Sigmoid colon (tissue), 7 donors: Measurements from ENCODE around the gene ANKRD44. TPM values are rescaled to one million over a fixed set of nuclear protein-coding genes. Genes with fewer than 3 reads are reported as not detected.

Experiments used
- DNase-seq: peaks from one replicate; pipeline ENCODE4 v3.0.0-alpha.2; 2019
- H3K27ac ChIP-seq, 4 donors: fragments of 200-600 bp; sonication (generic); one replicate each; pipeline ENCODE4 v1.5.1; 2016 to 2019; ENCODE audit warnings: mild to moderate bottlenecking in 1 of 4
- H3K27me3 ChIP-seq, 3 donors: fragments of 200-600 bp; sonication (generic); one replicate each; pipeline ENCODE4 v1.5.1; 2019; ENCODE audit warnings: mild to moderate bottlenecking in 1 of 3
- H3K36me3 ChIP-seq, 4 donors: fragments of 200-600 bp; sonication (generic); one replicate each; pipeline ENCODE4 v1.5.1; 2016 to 2019
- H3K4me1 ChIP-seq, 4 donors: fragments of 200-600 bp; sonication (generic); one replicate each; pipeline ENCODE4 v1.5.1; 2017 to 2019
- H3K4me3 ChIP-seq, 4 donors: fragments of 200-600 bp; sonication (generic); one replicate each; pipeline ENCODE4 v1.5.1; 2017 to 2019; ENCODE audit warnings: mild to moderate bottlenecking in 2 of 4, moderate library complexity in 1 of 4
- H3K9me3 ChIP-seq, 4 donors: fragments of 200-600 bp in 3 of 4; sonication (generic) in 3 of 4; one replicate each; pipeline versions ENCODE4 v1.5.1 to v1.6.1; 2013 to 2019
- EP300 ChIP-seq, 4 donors: sonication (generic); formaldehyde crosslinking; IDR thresholded peaks; one replicate each; pipeline ENCODE4 v1.6.1; 2017; ENCODE audit warnings: antibody characterized with exemption in 4 of 4
- POLR2A ChIP-seq, 2 donors: fragments of 450-650 bp; IDR thresholded peaks; one replicate each; pipeline ENCODE4 v1.6.1; 2016; ENCODE audit warnings: antibody characterized with exemption in 2 of 2, mild to moderate bottlenecking in 2 of 2, moderate library complexity in 2 of 2
- POLR2AphosphoS5 ChIP-seq, 4 donors: sonication (generic); formaldehyde crosslinking; IDR thresholded peaks; one replicate each; pipeline ENCODE4 v1.6.1; 2017; ENCODE audit warnings: antibody characterized with exemption in 4 of 4
- WGBS, 2 donors: extraction: QIAGEN DNeasy Blood & Tissue Kit; methylation state at CpG; one replicate each; pipeline ENCODE4 v1.1.7; 2013; 5-methylcytosine and 5-hydroxymethylcytosine counted together
- intact Hi-C: fragments of 100-400 bp; cut with DNase I; formaldehyde crosslinking; loops from one replicate; pipeline ENCODE4 v1.15.1; 2023
- polyA plus RNA-seq, 3 donors: library from polyadenylated mRNA; stranded (reverse); fragments of 200-250 nt; gene quantifications; one replicate each; pipeline ENCODE4 v1.2.3, GENCODE V29; 2013
- total RNA-seq, 4 donors: library from RNA; depleted of rRNA; stranded (reverse); fragments of >200 nt; gene quantifications; one replicate each; pipeline ENCODE4 v1.1.0, GENCODE V29; 2016
- TF ChIP-seq, protein P1 (sequence below), 4 experiments: fragments of 450-650 bp in 3 of 4; fragments of 200-600 bp in 1 of 4; IDR thresholded peaks; one replicate each; pipeline ENCODE4 v1.5.1; 2016 to 2019; ENCODE audit warnings: antibody characterized with exemption in 4 of 4, mild to moderate bottlenecking in 3 of 4, moderate library complexity in 2 of 4
- donor health status: healthy with polysubstance abuse.
- donor health status: Bipolar disorder and iron deficiency.
- donor health status: healthy.

ANKRD44 gene
- total and polyA plus RNA-seq, 7 donors = 1.2 to 41.1 (median 34.2) TPM

DNA sequence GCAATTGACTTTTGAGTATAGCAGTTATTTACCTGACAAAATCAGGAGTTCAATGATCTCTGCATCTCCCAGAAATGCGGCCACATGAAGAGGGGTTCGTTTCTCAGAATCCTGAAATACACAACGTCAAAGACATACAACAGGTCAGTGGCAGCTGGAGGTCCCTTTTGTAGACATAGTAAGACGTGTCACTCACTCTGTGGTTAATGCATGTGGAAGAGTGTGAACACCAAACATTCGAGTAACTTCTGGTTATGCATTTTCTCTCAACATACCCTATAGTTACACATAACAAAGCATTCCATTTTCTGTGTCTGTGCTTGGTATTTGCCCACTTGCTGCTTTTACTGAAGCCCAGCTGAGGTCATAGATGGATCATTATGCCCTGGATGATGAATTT lies 163.6 kb downstream of the ANKRD44 start:
- Histone ChIP-seq H3K36me3 (no peaks in the 10 kb centered on the region), H3K9me3 (no peaks in the 10 kb centered on the region), H3K4me1 (peaks cover 0 to 4% (median 2%) of the 10 kb centered on the region in 4 donors), H3K27me3 (no peaks in the 10 kb centered on the region), H3K4me3 (no peak overlapping the region), H3K27ac (no peak overlapping the region)
- 55 to 65% methylated on average over 5 of the region's 5 CpGs for WGBS, 2 donors
- intact Hi-C loops = no loop called here
- TF ChIP-seq EP300 (IDR thresholded peaks at IDR 0.05) (no peak), POLR2A (IDR thresholded peaks at IDR 0.05) (no peak), POLR2AphosphoS5 (IDR thresholded peaks at IDR 0.05) (no peak)
- TF ChIP-seq, protein P1, sequence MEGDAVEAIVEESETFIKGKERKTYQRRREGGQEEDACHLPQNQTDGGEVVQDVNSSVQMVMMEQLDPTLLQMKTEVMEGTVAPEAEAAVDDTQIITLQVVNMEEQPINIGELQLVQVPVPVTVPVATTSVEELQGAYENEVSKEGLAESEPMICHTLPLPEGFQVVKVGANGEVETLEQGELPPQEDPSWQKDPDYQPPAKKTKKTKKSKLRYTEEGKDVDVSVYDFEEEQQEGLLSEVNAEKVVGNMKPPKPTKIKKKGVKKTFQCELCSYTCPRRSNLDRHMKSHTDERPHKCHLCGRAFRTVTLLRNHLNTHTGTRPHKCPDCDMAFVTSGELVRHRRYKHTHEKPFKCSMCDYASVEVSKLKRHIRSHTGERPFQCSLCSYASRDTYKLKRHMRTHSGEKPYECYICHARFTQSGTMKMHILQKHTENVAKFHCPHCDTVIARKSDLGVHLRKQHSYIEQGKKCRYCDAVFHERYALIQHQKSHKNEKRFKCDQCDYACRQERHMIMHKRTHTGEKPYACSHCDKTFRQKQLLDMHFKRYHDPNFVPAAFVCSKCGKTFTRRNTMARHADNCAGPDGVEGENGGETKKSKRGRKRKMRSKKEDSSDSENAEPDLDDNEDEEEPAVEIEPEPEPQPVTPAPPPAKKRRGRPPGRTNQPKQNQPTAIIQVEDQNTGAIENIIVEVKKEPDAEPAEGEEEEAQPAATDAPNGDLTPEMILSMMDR (IDR thresholded peaks at IDR 0.05) = no peak
- DNase-seq = no peak

DNA sequence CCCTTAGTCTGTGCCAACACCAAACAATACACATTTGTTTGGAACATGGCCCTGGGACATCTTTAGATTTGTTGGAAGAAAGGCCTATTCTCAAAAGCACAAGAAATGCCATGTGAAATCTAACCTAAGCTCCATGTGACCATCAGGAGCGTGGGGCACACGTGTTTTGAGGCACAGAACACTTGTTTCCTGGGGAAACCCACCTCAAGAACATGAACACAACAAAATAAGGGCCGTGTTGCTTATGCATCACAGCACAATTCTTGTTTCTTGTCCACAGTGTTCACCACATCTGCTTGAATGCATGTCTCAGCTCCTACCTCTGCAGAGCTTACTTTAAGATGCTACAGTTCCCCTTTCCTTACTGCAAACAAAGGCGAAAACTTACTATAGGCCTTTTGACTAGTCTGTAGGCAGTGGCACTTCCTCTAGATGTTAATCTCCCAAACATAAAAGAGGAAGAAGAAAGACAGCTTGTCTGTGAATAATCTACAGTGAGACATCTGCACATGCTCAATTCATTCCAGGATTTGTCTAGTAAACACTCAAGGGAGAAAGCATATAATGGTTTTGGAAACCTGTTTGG lies 165.0 kb downstream of the ANKRD44 start:
- 34% methylated on average over 4 of the region's 4 CpGs for WGBS, 2 donors

DNA sequence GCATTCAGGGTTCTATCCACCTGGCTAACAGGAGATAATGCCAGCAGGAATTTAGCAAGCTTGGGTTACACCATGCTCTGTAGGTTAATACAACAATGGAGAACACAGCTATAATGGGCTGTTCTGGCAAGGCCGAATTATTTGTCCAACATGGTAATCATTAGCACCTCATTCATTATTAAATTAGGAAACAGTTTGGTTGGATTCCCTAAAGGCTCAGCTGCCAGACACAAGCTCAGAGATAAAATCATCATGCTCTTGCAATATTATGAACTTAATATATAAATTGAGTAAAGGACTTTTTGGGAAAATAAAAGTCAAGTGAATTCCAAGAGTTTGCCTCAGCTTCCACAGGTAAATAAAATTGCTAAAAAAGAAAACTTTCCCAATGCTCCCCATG lies 166.4 kb downstream of the ANKRD44 start:
- WGBS, 2 donors = 91 to 97% methylated on average over 1 of the region's 1 CpG
- H3K27ac ChIP-seq = no peak overlapping the region
- TF ChIP-seq POLR2A (IDR thresholded peaks at IDR 0.05) (no peak), POLR2AphosphoS5 (IDR thresholded peaks at IDR 0.05) (no peak), EP300 (IDR thresholded peaks at IDR 0.05) (no peak)
- TF ChIP-seq, protein P1 (IDR thresholded peaks at IDR 0.05) = no peak

More for the DNA sequence above, 165.0 kb downstream of the ANKRD44 start:
- no peak overlapping the region for H3K27ac ChIP-seq
- H3K9me3 ChIP-seq = no peaks in the 10 kb centered on the region
- no peaks in the 10 kb centered on the region for H3K36me3 ChIP-seq
- intact Hi-C loops = no loop called here
- no peaks in the 10 kb centered on the region for H3K27me3 ChIP-seq
- H3K4me1 ChIP-seq = peaks cover 0 to 4% (median 2%) of the 10 kb centered on the region in 4 donors
- TF ChIP-seq POLR2A (IDR thresholded peaks at IDR 0.05) = no peak
- TF ChIP-seq, protein P1 (IDR thresholded peaks at IDR 0.05) = no peak
- TF ChIP-seq POLR2AphosphoS5 (IDR thresholded peaks at IDR 0.05) = no peak
- TF ChIP-seq EP300 (IDR thresholded peaks at IDR 0.05) = no peak
- H3K4me3 ChIP-seq = no peak overlapping the region
- DNase-seq = no peak

DNA sequence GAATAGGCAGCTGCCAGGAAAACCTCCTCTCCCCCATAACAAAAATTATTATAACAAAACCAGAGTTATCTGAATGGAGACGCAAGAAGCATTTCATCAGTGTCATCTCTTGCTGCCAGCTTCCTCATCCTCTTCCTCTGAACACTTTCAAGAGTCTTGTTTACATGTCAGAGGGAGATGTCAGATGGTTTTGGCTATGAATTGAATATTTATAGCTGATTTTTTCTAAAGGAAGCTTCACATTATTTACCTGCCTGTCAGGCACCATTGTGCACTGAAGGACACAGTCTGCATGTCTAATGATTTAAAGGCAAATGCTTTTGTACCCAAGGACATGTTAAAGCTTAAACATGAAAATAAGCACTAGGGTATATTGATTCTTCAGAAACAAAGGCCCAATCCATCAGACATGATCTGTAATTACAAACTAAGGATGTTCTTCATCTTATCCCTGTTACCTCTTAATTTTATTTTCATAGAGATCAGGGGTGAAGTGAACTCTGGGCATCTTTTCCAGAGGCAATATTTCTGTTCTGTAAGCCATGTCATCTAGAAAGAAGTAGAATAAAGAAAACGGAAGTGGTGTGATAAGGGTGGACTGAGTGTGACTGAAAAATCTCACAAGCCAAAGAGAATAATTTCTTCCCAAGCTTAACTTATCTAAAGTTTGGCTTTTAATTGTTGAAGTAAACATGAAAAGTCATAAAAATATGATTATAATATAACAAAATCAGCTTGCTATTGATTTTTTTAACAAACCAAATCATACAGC lies 168.7 kb downstream of the ANKRD44 start:
- H3K4me1 ChIP-seq = peaks cover 0 to 9% (median 6%) of the 10 kb centered on the region in 4 donors
- no peaks in the 10 kb centered on the region for H3K9me3 ChIP-seq
- H3K27ac ChIP-seq = no peak overlapping the region
- intact Hi-C loops = no loop called here
- DNase-seq = no peak
- no peaks in the 10 kb centered on the region for H3K36me3 ChIP-seq
- no peaks in the 10 kb centered on the region for H3K27me3 ChIP-seq
- TF ChIP-seq POLR2AphosphoS5 (IDR thresholded peaks at IDR 0.05) (no peak), POLR2A (IDR thresholded peaks at IDR 0.05) (no peak), EP300 (IDR thresholded peaks at IDR 0.05) (no peak)
- TF ChIP-seq, protein P1 (IDR thresholded peaks at IDR 0.05) = no peak
- 45 to 71% methylated on average over 2 of the region's 2 CpGs for WGBS, 2 donors
- H3K4me3 ChIP-seq = no peak overlapping the region

More for the DNA sequence above, 166.4 kb downstream of the ANKRD44 start:
- Histone ChIP-seq H3K4me1 (peaks cover 0 to 4% (median 2%) of the 10 kb centered on the region in 4 donors), H3K27me3 (no peaks in the 10 kb centered on the region), H3K36me3 (no peaks in the 10 kb centered on the region), H3K9me3 (no peaks in the 10 kb centered on the region), H3K4me3 (no peak overlapping the region)
- no peak for DNase-seq
- intact Hi-C loops = no loop called here
